ENCODE data around the gene MOV10.

The MOV10 gene

GRCh38 chr1:112706505-112707220 lies 32.2 kb downstream of the MOV10 start, which contains the start of gene RHOC:
TSS of gene RHOC (minus strand) at chr1:112707127. CDS start at chr1:112703799, 3,328 bp downstream.
- intact Hi-C loops (cut with DNase I; ENCODE audit: low total_unique reads), result loop anchor here (2.0 to 5.0 kb wide), 2 partner anchors 88 to 314 kb away; partner anchors contain the start of genes CAPZA1 and ST7L

GRCh38 chr1:112707221-112708001 lies 33.0 kb downstream of the MOV10 start:
- Histone ChIP-seq H3K36me3 (peaks cover 8 to 16% (median 13%) of the 10 kb centered on the region in 3 donors), H3K27me3 (no peaks in the 10 kb centered on the region), H3K27ac (peak overlapping the region; percentile 96 to 99), H3K4me1 (peaks cover 0 to 43% (median 36%) of the 10 kb centered on the region in 4 donors), H3K4me3 (peak overlapping the region; percentile 78 to 96), H3K9me3 (no peaks in the 10 kb centered on the region)
- intact Hi-C loops (cut with DNase I; ENCODE audit: low total_unique reads), result loop anchor here (2.0 to 5.0 kb wide), 2 partner anchors 89 to 315 kb away; partner anchors contain the start of genes CAPZA1 and ST7L
- DNase-seq, result peak; percentile 91 to 95
- TF ChIP-seq CTCF (IDR thresholded peaks at IDR 0.05), result peak; percentile 92 to 97

More at GRCh38 chr1:112706505-112707220, 32.2 kb downstream of the MOV10 start, which contains the start of gene RHOC:
- TF ChIP-seq CTCF (IDR thresholded peaks at IDR 0.05), result no peak
- Histone ChIP-seq H3K27ac (peak within 1 kb of the TSS; percentile 96 to 99), H3K9me3 (no peaks in the 10 kb centered on the region), H3K4me1 (peaks cover 0 to 51% (median 40%) of the 10 kb centered on the region in 4 donors), H3K36me3 (peaks cover 10 to 23% (median 20%) of the 10 kb centered on the region in 3 donors), H3K27me3 (no peaks in the 10 kb centered on the region), H3K4me3 (peak within 1 kb of the TSS; percentile 78 to 96)
- DNase-seq, result peak; percentile 60 to 84

DNA sequence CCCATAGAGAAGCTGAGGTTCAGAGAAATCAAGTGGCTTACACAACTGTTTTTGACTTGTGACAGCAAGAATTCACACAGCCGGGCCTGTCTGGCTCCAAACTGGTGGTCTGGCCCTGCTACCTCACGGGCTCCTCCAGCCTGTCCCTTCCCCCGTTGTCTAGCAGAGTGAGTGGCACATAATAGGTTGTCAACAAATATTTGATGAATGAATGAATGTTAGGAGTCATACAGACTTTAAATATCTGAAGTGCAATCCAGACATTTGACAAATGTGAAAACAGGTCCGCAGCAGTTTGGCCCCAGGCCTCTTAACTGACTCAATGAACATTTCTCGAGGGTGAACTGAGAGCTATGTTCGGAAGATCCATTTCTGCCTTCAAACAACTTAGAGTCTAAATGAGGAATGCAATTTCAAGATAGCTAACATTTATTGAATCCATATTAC lies 33.6 kb downstream of the MOV10 start:
- Histone ChIP-seq H3K27me3 (no peaks in the 10 kb centered on the region), H3K4me3 (peak overlapping the region in 1 of 2 donors; percentile 78), H3K27ac (peak overlapping the region; percentile 96 to 99), H3K4me1 (peaks cover 0 to 37% (median 33%) of the 10 kb centered on the region in 4 donors), H3K36me3 (peaks cover 2 to 10% (median 7%) of the 10 kb centered on the region in 3 donors), H3K9me3 (no peaks in the 10 kb centered on the region)
- TF ChIP-seq CTCF (IDR thresholded peaks at IDR 0.05), result no peak
- DNase-seq, result no peak
- intact Hi-C loops (cut with DNase I; ENCODE audit: low total_unique reads), result loop anchor here (5.0 kb wide), 1 partner anchor 316 kb away; no protein-coding TSS in a partner anchor

GRCh38 chr1:112708489-112708888 lies 34.0 kb downstream of the MOV10 start:
- peaks cover 0 to 33% (median 29%) of the 10 kb centered on the region in 4 donors for H3K4me1 ChIP-seq
- DNase-seq, result no peak
- peaks cover 0 to 5% (median 2%) of the 10 kb centered on the region in 3 donors for H3K36me3 ChIP-seq
- H3K4me3 ChIP-seq, result no peak overlapping the region
- H3K9me3 ChIP-seq, result no peaks in the 10 kb centered on the region
- TF ChIP-seq CTCF (IDR thresholded peaks at IDR 0.05), result no peak
- H3K27ac ChIP-seq, result peak overlapping the region; percentile 96 to 99
- no peaks in the 10 kb centered on the region for H3K27me3 ChIP-seq
- intact Hi-C loops (cut with DNase I; ENCODE audit: low total_unique reads), result loop anchor here (5.0 kb wide), 1 partner anchor 316 kb away; no protein-coding TSS in a partner anchor

- Histone ChIP-seq H3K9me3 (no peaks in the 10 kb centered on the region), H3K4me1 (peaks cover 0 to 33% (median 29%) of the 10 kb centered on the region in 4 donors), H3K36me3 (no peaks in the 10 kb centered on the region), H3K27ac (no peak overlapping the region), H3K27me3 (no peaks in the 10 kb centered on the region), H3K4me3 (no peak overlapping the region)
- DNase-seq, result no peak
- intact Hi-C loops (cut with DNase I; ENCODE audit: low total_unique reads), result loop anchor here (10.0 kb wide), 1 partner anchor 245 kb away; the partner anchor contains the start of gene SLC16A1
- no peak for TF ChIP-seq CTCF (IDR thresholded peaks at IDR 0.05)
Observed at GRCh38 chr1:112710159-112710558, 35.7 kb downstream of the MOV10 start.
